KG1 (cell line): ENCODE data around the gene TAB2.
A peak's percentile ranks its signal among the peaks of the same experiment; 100 is the strongest.

Source experiments
- DNase-seq: peaks from one replicate; lab custom pipeline; 2025; lab: John Stamatoyannopoulos, UW

TAB2 gene

GRCh38 chr6:149317644-149318571, at the start of gene TAB2:
TSS of gene TAB2 (plus strand) at chr6:149317712. CDS start at chr6:149369998, 52,286 bp downstream.
- DNase-seq = peak; percentile 62

DNA sequence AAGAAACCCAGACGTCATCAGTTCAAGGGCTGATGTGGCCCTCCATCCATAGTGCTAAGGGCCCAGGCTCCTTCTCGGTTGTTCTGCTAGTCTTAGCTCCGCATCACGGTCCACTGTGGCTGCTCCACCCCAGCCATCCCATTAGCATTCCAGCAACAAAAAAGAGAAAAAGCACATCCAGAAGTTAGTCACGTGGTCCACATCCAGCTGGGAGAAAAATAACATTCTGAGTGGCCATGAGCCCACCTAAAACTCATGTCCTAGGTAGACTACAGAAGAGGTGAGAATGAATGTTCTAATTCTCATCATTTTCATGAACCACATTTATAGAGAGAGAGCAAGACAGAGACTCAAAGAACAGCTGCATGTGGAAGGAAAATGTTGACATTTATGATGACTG, 49.4 kb upstream of the TAB2 start:
- no peak for DNase-seq

DNA sequence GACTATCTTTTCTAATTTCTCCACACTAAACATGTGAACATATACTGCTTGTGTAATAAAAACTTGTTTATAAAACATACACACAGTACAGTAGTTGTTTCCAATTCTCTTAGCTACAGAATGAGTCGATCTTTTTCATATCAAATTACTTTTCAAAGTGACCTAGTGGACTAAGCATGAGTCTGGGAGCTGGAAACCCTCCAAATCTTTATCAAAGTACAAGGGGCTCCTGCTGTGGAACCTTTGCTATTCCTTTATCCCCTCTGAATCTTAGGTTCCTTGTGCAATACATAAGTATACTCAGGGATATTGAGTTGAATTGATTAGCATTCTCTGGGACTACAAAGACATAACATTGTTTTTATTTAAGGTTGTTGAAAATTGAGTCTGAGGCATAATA, 48.7 kb upstream of the TAB2 start:
- no peak for DNase-seq

DNA sequence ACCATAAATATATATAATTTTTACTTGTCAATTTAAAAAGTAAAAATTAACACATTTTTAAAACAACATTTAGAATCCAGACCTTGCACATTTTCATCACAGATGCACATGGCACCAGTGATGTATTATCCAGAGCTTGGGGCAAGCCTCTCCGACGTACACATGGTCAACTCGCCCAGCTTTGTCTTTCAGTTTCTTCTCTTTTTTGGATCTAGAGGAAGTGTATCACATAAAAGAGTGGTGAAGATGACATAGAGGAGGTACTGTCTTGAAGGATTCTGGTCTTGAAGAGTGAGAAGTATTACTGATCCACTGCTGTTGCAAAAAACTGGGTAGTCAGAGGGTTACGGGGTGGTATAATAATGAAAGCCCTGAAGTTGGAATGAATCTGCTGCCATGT, 46.9 kb upstream of the TAB2 start:
- no peak for DNase-seq

- DNase-seq = peak; percentile 66
Observed at GRCh38 chr6:149271348-149272340, 45.9 kb upstream of the TAB2 start.

DNA sequence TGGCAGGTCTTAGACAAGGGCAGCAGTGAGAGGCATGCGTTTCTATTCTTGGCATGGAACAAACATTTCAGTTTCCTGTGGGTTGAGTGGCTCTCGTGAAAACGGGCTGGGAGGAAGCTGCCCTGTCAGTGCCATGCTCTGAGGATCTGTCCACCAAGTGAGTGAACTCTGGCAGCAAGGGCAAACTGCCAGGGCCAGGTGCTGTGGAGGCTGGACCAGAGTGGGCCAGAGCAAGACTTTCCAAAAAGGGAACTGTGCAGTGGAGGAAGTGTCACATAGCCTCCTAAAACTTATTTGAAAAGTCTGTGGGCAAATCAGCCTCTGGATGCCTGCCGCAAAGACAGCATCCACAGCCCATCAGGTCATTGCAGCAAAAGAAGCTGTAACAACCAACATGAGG, 44.2 kb upstream of the TAB2 start:
- DNase-seq = peak; percentile 55

DNA sequence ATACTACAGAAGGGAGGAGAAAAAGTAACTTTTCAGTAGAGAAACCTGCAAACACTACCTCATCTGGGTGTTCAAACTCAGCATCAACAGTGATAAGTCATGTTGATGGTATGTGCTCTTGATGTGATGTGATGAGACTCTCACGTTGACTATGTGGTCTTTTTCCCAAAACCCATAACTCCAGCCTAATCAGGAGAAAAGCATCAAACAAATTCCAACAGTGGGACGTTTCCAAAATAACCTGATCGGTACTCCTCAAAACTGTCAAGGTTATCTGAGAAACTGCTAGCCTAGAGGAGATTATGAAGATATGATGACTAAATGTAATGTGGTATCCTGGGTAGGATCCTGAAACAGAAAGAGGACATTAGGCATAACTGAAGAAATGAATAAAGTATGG, 41.9 kb upstream of the TAB2 start:
- DNase-seq = no peak

DNA sequence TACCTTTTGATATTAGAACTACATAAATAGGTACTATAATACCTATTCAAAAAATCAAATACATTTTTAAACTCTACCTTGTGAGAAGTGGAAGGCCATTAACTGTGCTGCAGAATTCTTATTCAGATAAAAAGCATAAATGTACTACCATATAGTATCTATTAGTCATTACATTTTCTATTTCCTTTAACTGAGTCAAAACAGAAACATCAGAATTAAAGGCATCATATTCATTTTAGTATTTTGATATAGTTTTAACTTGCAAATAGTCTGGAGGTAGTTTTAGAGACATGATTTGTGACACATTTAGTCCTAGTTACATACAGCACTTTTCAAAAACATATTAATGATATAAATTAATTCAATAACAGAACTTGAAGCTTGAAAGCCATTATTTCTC, 39.9 kb upstream of the TAB2 start:
- DNase-seq = no peak

- DNase-seq = no peak
Observed at GRCh38 chr6:149278997-149279396, 38.5 kb upstream of the TAB2 start.

- DNase-seq = no peak
Observed at GRCh38 chr6:149284904-149285303, 32.6 kb upstream of the TAB2 start.

GRCh38 chr6:149285626-149286025, 31.9 kb upstream of the TAB2 start:
- DNase-seq = no peak

DNA sequence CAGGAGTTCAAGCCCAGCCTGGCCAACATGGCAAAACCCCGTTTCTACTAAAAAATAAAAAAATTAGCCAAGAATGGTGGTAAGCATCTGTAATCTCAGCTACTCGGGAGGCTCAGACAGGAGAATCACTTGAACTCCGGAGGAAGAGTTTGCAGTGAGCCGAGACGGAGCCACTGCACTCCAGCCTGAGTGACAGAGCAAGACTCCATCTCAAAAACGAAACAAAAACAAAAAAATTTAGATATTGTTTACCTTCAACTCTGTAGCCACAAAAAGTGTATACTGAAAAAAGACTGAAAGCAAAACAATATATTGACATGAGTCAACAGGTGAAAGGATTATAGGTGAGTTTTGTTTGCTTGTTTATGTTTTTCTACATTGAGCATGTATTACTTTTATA, 30.6 kb upstream of the TAB2 start:
- DNase-seq = no peak

DNA sequence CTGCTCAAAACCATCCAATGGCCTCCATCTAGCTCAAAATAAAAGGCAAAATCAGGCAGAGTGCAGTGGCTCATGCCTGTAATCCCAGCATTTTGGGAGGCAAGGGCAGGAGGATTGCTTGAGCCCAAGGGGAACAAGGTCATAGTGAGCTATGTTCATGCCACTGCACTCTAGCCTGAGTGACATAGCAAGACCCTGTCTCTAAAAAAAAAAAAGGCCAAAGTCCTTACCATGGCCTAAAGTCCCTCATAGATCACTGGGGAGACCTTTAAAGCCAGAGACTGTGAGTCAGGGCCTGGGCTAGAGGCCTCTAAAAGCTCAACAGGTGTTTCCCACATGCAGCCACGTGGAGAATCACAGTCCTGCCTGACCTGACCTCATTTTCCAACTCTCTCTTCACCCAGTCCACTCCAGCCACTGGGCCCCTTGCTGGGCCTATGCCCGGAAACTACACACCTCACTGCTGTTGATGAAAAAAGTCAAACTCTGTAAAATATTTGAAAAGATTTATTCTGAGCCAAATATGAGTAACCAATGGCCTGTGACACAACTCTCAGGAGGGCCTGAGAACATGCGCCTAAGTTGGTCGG, 28.2 kb upstream of the TAB2 start:
- no peak for DNase-seq

- no peak for DNase-seq
Observed at GRCh38 chr6:149289966-149290365, 27.5 kb upstream of the TAB2 start.

DNA sequence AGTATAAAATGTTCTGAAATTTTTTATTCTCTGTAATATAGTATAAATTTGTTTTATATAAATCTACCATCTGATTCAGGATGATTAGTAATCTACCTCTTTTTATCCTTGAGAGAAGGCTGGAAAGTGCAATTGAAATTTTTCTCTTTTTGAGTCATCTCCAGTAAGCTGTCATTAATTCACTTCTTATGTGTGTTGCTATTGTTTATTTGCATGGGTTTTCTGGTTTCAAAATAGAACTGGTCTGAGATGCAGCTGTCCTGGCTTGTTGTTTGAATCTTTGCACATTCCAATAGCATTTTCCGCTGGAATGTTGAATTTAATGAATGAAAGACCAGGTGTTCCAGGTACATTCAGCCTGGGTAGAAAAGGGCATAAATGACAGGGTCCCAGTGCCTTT, 24.3 kb upstream of the TAB2 start:
- DNase-seq = no peak

DNA sequence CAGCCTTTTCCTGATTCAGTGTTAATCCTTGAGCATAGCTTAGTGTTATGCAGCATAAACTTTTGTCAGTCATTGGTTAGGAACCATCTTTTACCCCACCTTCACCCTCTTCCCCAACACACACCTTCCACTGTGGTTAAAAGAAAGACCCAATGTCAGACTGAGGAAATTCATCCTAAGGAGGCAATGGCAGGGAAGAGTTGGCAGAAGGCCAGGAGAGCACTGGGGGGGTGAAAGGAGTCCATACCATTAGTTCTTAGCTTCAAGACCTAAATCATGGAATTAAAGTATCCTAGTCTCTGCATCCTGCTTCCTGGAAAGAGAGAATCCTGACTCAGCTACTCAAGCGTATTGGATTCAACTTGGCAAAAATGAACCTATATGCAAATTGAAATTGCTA, 16.9 kb upstream of the TAB2 start:
- DNase-seq = no peak

DNA sequence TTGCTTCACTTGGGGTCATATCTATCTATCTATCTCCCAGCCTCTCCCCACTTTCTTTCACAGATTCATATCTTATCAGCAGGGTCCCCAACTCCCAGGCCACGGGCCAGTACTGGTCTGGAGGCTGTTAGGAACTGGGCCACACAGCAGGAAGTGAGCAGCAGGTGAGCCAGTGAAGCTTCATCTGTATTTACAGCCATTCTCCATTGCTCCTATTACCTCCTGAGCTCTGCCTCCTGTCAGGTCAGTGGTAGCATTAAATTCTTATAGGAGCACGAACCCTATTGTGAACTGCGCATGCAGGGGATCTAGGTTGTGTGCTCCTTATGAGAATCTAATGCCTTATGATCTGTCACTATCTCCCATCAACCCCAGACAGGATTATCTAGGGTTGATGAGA, 14.8 kb upstream of the TAB2 start:
- no peak for DNase-seq

GRCh38 chr6:149303468-149303867, 14.0 kb upstream of the TAB2 start:
- DNase-seq = no peak

DNA sequence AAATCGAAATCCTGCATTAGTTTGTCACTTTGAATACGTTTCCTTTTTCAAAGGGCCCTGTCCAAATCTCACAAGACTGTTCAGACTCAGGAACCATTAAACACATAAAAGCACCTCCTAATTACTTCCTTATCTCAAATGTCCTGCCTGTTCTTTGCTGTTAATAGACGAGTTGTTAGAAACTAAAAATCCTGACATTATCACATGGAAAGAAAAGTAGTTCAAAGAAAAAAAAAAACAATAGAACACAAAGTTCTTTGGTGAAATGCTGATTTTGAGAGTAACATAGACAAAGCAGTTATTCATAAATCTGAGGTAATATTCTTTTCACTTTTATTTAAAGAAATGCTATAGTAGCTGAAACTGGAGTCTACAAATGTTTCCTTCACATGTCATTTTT, 12.1 kb upstream of the TAB2 start:
- no peak for DNase-seq

DNA sequence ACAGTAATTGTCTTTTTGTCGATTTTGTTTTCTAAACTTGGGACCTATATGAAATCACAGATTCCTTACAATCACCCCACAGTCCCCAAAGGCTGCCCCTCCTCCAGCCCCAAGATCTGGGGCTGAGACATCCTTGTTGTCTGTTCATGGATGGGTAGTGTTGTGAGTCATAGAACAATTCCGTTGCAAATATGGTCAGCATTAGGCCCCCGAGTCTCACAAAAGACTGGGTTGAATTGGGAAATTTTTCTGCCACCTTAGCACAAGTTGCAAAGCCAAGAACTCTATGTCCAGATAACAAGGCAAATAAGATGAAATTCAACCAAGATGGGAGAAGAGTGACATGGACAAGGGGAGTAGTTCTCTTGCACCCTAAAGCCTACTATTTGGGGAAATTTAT, 10.5 kb upstream of the TAB2 start:
- DNase-seq = no peak

DNA sequence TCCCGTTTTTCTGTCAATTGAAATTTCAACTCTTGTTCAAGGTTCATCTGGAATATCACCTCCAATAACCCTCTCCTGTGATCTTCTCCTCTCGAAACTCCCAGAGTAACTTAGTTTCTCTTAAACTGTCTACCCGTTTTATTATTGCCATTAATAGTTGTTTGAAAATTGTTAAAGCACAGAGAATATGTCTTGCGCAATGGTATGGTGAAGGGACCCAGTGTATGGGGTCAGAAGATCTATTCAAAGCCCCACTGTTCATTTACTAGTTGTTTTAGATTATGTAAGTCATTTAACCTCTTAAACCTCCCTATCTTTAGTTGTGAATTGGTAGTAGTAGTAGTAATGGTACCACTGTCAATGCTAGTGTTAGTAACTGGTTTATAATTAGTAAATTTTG, 6.2 kb upstream of the TAB2 start:
- DNase-seq = no peak

DNA sequence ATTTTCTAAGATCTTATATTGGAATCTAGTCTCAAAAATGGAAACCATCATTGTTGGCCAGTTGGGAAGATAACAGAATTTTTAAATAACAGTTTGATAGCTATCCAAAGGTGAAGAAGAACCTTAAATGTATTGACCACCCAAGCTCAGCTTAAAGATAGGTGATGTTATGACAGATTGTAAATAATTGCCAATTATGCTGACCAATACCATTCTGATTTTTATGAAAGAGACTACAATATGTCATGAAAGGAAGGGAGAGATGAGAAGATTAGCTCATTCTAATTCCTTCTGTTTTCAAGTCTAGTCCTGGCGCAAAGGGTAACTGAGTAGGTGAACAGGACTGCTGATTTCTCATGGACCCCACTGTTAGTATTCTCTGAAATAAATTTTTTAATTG, 5.7 kb upstream of the TAB2 start:
- no peak for DNase-seq
